ENCODE results near the gene AGAP9.
"Not testable (repeated sequence)": the region's sequence is repeated elsewhere in the genome, so short reads cannot be mapped to it uniquely, and the experiment has no call there.

DNA sequence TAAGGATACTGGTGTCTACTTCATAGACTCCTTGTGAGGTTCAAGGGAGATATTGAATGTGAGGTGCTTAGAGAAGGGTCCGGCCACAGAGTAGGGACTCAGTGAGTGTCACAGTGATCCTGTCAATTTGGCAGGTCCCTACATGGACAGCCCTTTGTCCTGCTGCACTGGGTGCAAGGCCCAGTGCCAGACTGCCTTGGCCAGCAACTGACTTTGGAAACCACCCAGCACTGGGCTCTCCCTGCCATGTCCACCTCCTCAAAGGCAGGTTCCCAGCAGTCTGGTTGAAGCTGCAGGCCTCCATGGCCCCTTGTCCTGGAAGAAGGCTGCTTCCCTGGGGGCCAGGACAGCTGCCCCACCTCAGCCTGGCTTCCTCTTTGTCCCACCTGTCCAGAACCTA, 41.1 kb downstream of the AGAP9 start:
- not testable (repeated sequence) for TF ChIP-seq CTCF (IDR thresholded peaks at IDR 0.05; ENCODE audit: poor library complexity, severe bottlenecking); REST (IDR thresholded peaks at IDR 0.05; ENCODE audit: borderline replicate concordance); RAD21 (conservative IDR thresholded peaks at IDR 0.05); EZH2 (IDR thresholded peaks at IDR 0.05; ENCODE audit: borderline replicate concordance, insufficient read depth, low read length, poor library complexity, severe bottlenecking); POLR2AphosphoS5 (IDR thresholded peaks at IDR 0.05); MXI1 (conservative IDR thresholded peaks at IDR 0.05; ENCODE audit: poor library complexity, severe bottlenecking); TAF1 (IDR thresholded peaks at IDR 0.05; ENCODE audit: low read depth); EP300 (conservative IDR thresholded peaks at IDR 0.05; ENCODE audit: poor library complexity, severe bottlenecking); SMC3 (conservative IDR thresholded peaks at IDR 0.05; ENCODE audit: poor library complexity)

Data from neural cell (in vitro differentiated cells).